A204.1 (cell line): ENCODE results near the gene ST7.
"Not testable (repeated sequence)": the region's sequence is repeated elsewhere in the genome, so short reads cannot be mapped to it uniquely, and the experiment has no call there.

ENCODE experiments used
- FAIRE-seq: peaks from 2 replicates; lab custom pipeline; 2012; peaks lifted over from hg19 to GRCh38; lab: Jason Lieb, UNC

The ST7 gene

GRCh38 chr7:116953372-116953905 lies at the start of gene ST7:
ST7 (plus strand) TSS chr7:116953501; CDS start chr7:116953541, 40 bp downstream.
- FAIRE-seq: no peak

- no peak for FAIRE-seq
These were observed 46.9 kb upstream of the ST7 start for GRCh38 chr7:116906391-116906790.

GRCh38 chr7:116910383-116910782 lies 42.9 kb upstream of the ST7 start:
- FAIRE-seq: no peak

- no peak for FAIRE-seq
These were observed 41.5 kb upstream of the ST7 start for GRCh38 chr7:116911801-116912200.

- no peak for FAIRE-seq
These were observed 40.9 kb upstream of the ST7 start for GRCh38 chr7:116912269-116912909.

GRCh38 chr7:116918704-116919103 lies 34.6 kb upstream of the ST7 start:
- FAIRE-seq: peak; percentile 14

GRCh38 chr7:116920359-116920758 lies 32.9 kb upstream of the ST7 start:
- no peak for FAIRE-seq

GRCh38 chr7:116922545-116922944 lies 30.8 kb upstream of the ST7 start:
- no peak for FAIRE-seq

GRCh38 chr7:116924741-116925140 lies 28.6 kb upstream of the ST7 start:
- FAIRE-seq: no peak

- FAIRE-seq: no peak
These were observed 24.3 kb upstream of the ST7 start for GRCh38 chr7:116929021-116929420.

GRCh38 chr7:116929914-116930913 lies 23.1 kb upstream of the ST7 start:
- FAIRE-seq: peak; percentile 94

GRCh38 chr7:116932566-116932965 lies 20.7 kb upstream of the ST7 start:
- FAIRE-seq: no peak

- no peak for FAIRE-seq
These were observed 19.8 kb upstream of the ST7 start for GRCh38 chr7:116933465-116933864.

GRCh38 chr7:116934580-116934979 lies 18.7 kb upstream of the ST7 start:
- no peak for FAIRE-seq

- not testable (repeated sequence) for FAIRE-seq
These were observed 16.5 kb upstream of the ST7 start for GRCh38 chr7:116936844-116937243.

- no peak for FAIRE-seq
These were observed 14.6 kb upstream of the ST7 start for GRCh38 chr7:116938678-116939077.

GRCh38 chr7:116940689-116941370 lies 12.5 kb upstream of the ST7 start:
- FAIRE-seq: no peak

GRCh38 chr7:116942504-116942903 lies 10.8 kb upstream of the ST7 start:
- FAIRE-seq: no peak

GRCh38 chr7:116948934-116949333 lies 4.4 kb upstream of the ST7 start:
- no peak for FAIRE-seq

GRCh38 chr7:116949941-116950801 lies 3.1 kb upstream of the ST7 start:
- FAIRE-seq: no peak

GRCh38 chr7:116950889-116951351 lies 2.4 kb upstream of the ST7 start:
- no peak for FAIRE-seq
